ENCODE data around the gene PDIA3.

Gene PDIA3

DNA sequence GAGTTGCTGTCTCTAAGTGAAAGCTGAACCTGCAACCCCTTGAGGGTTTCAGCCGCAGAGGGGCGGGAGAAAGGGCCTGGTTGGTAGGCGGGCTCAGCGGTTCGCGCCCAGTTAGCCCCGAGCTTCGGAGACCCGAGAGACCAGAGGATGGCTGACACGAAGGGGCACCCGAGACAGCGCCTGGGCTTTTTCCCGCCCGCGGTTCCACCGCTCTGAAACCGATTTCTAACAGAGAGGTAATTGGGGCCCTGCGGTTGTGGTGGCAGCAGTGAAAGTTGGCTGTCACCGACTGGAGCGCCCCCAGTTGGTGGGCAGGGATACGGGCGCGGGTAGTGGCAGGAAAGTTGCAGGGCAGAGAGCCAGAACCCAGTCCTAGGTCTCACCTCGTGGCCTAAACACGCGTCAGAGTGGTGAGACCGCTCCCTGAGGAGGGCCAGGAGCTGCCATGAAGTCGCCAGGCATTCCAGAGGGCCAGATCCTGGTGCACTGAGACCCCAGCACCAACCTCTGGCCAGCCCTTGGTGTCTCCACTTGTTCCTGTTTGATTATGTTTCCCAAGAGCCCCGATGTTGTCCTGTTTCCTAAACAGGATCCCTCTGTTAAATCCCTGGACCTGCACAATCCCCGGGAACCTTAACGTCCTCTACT is 31.2 kb downstream of the PDIA3 start:
- peak; percentile 75 for TF ChIP-seq CTCF (IDR thresholded peaks at IDR 0.05; ENCODE audit: borderline replicate concordance, control extremely low read depth, extremely low read depth, insufficient read depth, missing control alignments)
- peak; percentile 83 for DNase-seq (ENCODE audit: low spot score)
- in situ Hi-C loops (cut with MboI; ENCODE audit: low sequenced_read_pairs, unreplicated experiment): no loop called here

GRCh38 chr15:43779016-43779415 is 32.8 kb downstream of the PDIA3 start:
- TF ChIP-seq CTCF (IDR thresholded peaks at IDR 0.05; ENCODE audit: borderline replicate concordance, control extremely low read depth, extremely low read depth, insufficient read depth, missing control alignments): no peak
- in situ Hi-C loops (cut with MboI; ENCODE audit: low sequenced_read_pairs, unreplicated experiment): no loop called here
- no peak for DNase-seq (ENCODE audit: low spot score)

DNA sequence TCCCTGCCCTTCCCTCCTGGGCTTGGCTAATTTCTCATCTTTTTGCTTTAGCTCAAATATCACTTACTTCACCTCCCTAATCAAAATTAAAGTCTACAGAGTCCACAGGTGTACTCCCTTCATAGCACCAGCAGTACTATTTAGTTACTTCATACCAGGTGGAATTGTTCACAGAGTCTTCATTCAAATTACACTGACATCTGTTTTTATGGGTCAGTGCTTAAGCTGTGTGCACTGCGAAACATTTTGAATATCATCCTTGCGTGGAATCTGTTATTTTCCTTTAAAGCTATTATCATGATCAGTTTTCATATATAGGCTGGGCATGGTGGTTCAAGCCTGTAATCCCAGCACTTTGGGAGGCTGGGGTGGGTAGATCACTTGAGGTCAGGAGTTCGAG is 43.2 kb downstream of the PDIA3 start:
- in situ Hi-C loops (cut with MboI; ENCODE audit: low sequenced_read_pairs, unreplicated experiment): no loop called here
- no peak for TF ChIP-seq CTCF (IDR thresholded peaks at IDR 0.05; ENCODE audit: borderline replicate concordance, control extremely low read depth, extremely low read depth, insufficient read depth, missing control alignments)
- no peak for DNase-seq (ENCODE audit: low spot score)

GRCh38 chr15:43791993-43792760 is 45.9 kb downstream of the PDIA3 start, which contains the start of gene SERF2:
Gene SERF2, plus strand, starts transcription at chr15:43792320. Its CDS starts 57 bp downstream, at chr15:43792377.
- TF ChIP-seq CTCF (IDR thresholded peaks at IDR 0.05; ENCODE audit: borderline replicate concordance, control extremely low read depth, extremely low read depth, insufficient read depth, missing control alignments): no peak
- peak; percentile 99 for DNase-seq (ENCODE audit: low spot score)
- in situ Hi-C loops (cut with MboI; ENCODE audit: low sequenced_read_pairs, unreplicated experiment): no loop called here

DNA sequence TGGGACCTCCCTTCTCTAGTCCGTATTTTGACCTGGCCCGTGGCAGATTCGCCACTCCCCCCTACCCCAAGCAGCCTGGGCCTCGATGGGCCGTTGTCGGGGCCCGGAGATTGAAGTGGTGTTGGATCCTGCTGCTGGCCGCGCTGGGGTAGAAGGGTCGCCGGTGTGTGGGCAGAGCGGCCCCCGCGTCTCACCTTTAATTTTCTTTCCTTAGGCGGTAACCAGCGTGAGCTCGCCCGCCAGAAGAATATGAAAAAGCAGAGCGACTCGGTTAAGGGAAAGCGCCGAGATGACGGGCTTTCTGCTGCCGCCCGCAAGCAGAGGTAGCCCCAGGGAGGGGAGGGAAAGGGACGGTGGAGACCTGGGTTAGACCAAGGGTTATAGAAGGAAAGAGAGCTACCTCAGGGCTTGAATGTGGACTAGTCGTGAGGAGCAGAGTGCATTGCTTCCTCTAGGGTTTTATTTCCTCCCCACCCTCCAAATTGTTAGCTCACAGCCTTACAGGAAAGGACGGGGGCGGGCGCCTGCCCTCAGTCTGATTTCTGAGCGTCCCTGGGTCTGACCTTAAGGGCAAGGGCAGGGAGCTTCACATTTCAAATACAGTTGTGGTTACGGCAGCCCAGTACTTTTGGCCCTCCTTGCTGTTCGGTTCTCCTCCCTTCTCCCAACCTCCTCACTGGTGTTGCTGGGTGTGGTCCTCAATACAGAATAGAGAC is 46.7 kb downstream of the PDIA3 start:
- in situ Hi-C loops (cut with MboI; ENCODE audit: low sequenced_read_pairs, unreplicated experiment): no loop called here
- TF ChIP-seq CTCF (IDR thresholded peaks at IDR 0.05; ENCODE audit: borderline replicate concordance, control extremely low read depth, extremely low read depth, insufficient read depth, missing control alignments): no peak

GRCh38 chr15:43793647-43794046 is 47.4 kb downstream of the PDIA3 start:
- no peak for DNase-seq (ENCODE audit: low spot score)
- TF ChIP-seq CTCF (IDR thresholded peaks at IDR 0.05; ENCODE audit: borderline replicate concordance, control extremely low read depth, extremely low read depth, insufficient read depth, missing control alignments): no peak
- in situ Hi-C loops (cut with MboI; ENCODE audit: low sequenced_read_pairs, unreplicated experiment): no loop called here

More for the DNA sequence above, 46.7 kb downstream of the PDIA3 start:
- peak; percentile 57 for DNase-seq (ENCODE audit: low spot score)
